Natural killer cell (primary cell): ENCODE results near the gene DUSP10. TPM values are rescaled to one million over a fixed set of nuclear protein-coding genes. Genes with fewer than 3 reads are reported as not detected.
A peak's percentile ranks its signal among the peaks of the same experiment; 100 is the strongest.

Source experiments
- ATAC-seq, 3 donors: fragments of 150-1000 bp in 2 of 3; fragments of 200-7000 bp in 1 of 3; cut with Tn5 transposase; 1 replicate in 1 of 3; 2 replicates in 2 of 3; pipeline ENCODE4 v1.10.0; 2021; ENCODE audit warnings: mild to moderate bottlenecking in 2 of 3, moderate library complexity in 2 of 3
- DNase-seq, 2 donors: peaks; one replicate each; pipeline versions ENCODE4 v3.0.0 to v3.0.0-alpha.2; 2013 to 2021; ENCODE audit warnings: mixed read lengths in 1 of 2
- H3K27ac ChIP-seq: one replicate; pipeline ENCODE4 v1.5.1; 2013; ENCODE audit warnings: mild to moderate bottlenecking, low read length
- H3K27me3 ChIP-seq: one replicate; pipeline ENCODE4 v1.6.1; 2013; ENCODE audit warnings: low read length; ENCODE audit not compliant: control insufficient read depth, insufficient read depth
- H3K36me3 ChIP-seq: one replicate; pipeline ENCODE4 v1.6.1; 2013; ENCODE audit warnings: low read length; ENCODE audit not compliant: control insufficient read depth, insufficient read depth
- H3K4me1 ChIP-seq: one replicate; pipeline ENCODE4 v1.6.1; 2013; ENCODE audit warnings: low read length; ENCODE audit not compliant: control insufficient read depth, insufficient read depth
- H3K4me3 ChIP-seq: one replicate; pipeline ENCODE4 v1.5.1; 2013; ENCODE audit warnings: low read length
- H3K9me3 ChIP-seq: one replicate; pipeline ENCODE4 v1.6.1; 2013; ENCODE audit warnings: low read length; ENCODE audit not compliant: control insufficient read depth, insufficient read depth
- H3K27ac Mint-ChIP-seq, 2 donors: one replicate each; pipeline ENCODE4 v1.8.0; 2022; ENCODE audit warnings: mild to moderate bottlenecking in 2 of 2, mixed read lengths in 2 of 2, moderate library complexity in 1 of 2
- H3K27me3 Mint-ChIP-seq, 2 donors: one replicate each; pipeline ENCODE4 v1.8.0; 2022; ENCODE audit warnings: low read depth in 2 of 2, mixed read lengths in 2 of 2
- H3K36me3 Mint-ChIP-seq: one replicate; pipeline ENCODE4 v1.8.0; 2022; ENCODE audit warnings: mixed read lengths
- H3K4me1 Mint-ChIP-seq, 2 donors: one replicate each; pipeline ENCODE4 v1.8.0; 2022; ENCODE audit warnings: mixed read lengths in 2 of 2
- H3K4me3 Mint-ChIP-seq: one replicate; pipeline ENCODE4 v1.8.0; 2022; ENCODE audit warnings: mild to moderate bottlenecking, moderate library complexity, mixed read lengths
- H3K9me3 Mint-ChIP-seq, 2 donors: one replicate each; pipeline ENCODE4 v1.8.0; 2022; ENCODE audit warnings: mixed read lengths in 2 of 2
- CTCF ChIP-seq: fragments of 200-600 bp; IDR thresholded peaks from one replicate; pipeline ENCODE4 v1.8.0; 2022; ENCODE audit warnings: antibody characterized with exemption
- WGBS: methylation state at CpG from one replicate; pipeline ENCODE4 v1.1.7; 2013; ENCODE audit warnings: missing lambda C conversion rate; ENCODE audit not compliant: insufficient coverage; 5-methylcytosine and 5-hydroxymethylcytosine counted together
- intact Hi-C: fragments of 100-400 bp; cut with micrococcal nuclease; formaldehyde crosslinking; loops from one replicate; pipeline ENCODE4 v1.14.2; 2022
- total RNA-seq, 4 donors: library from RNA; stranded (reverse); fragments of 120-200 nt in 1 of 4; gene quantifications; one replicate each; pipeline versions ENCODE4 v1.2.3 to v1.2.4, GENCODE V29; 2013 to 2022

DUSP10 gene
- total RNA-seq, 3 donors from 2014 or later (not counting 1 experiment from before 2014, with no cell fraction given), result 109 to 231 (median 210) TPM

- Histone ChIP-seq H3K27me3 (no peaks in the 10 kb centered on the region), H3K4me3 (no peak overlapping the region), H3K27ac (no peak overlapping the region), H3K36me3 (no peaks in the 10 kb centered on the region), H3K9me3 (no peaks in the 10 kb centered on the region), H3K4me1 (peaks cover 25% of the 10 kb centered on the region)
- Mint-ChIP-seq H3K27ac (no peak overlapping the region), H3K4me1 (peaks cover 38 to 43% of the 10 kb centered on the region in 2 donors), H3K4me3 (no peak overlapping the region), H3K27me3 (no peaks in the 10 kb centered on the region), H3K9me3 (no peaks in the 10 kb centered on the region), H3K36me3 (no peaks in the 10 kb centered on the region)
- intact Hi-C loops, result no loop called here
- no CpG with 5 or more reads among the region's 2 CpGs for WGBS
- DNase-seq (no peak), ATAC-seq (no peak)
- no peak for TF ChIP-seq CTCF
Observed at GRCh38 chr1:221773383-221773782, 31.5 kb upstream of the DUSP10 start.

- H3K27me3 ChIP-seq, result no peaks in the 10 kb centered on the region
- H3K4me3 ChIP-seq, result no peak overlapping the region
- Mint-ChIP-seq H3K27ac (no peak overlapping the region), H3K27me3 (no peaks in the 10 kb centered on the region), H3K4me3 (no peak overlapping the region), H3K4me1 (peaks cover 26 to 34% of the 10 kb centered on the region in 2 donors), H3K9me3 (no peaks in the 10 kb centered on the region), H3K36me3 (no peaks in the 10 kb centered on the region)
- H3K4me1 ChIP-seq, result peaks cover 14% of the 10 kb centered on the region
- TF ChIP-seq CTCF, result no peak
- intact Hi-C loops, result no loop called here
- H3K9me3 ChIP-seq, result no peaks in the 10 kb centered on the region
- no peak overlapping the region for H3K27ac ChIP-seq
- 81% methylated on average over 2 of the region's 3 CpGs for WGBS
- no peaks in the 10 kb centered on the region for H3K36me3 ChIP-seq
- ATAC-seq (no peak), DNase-seq (no peak)
Observed at GRCh38 chr1:221772117-221772516, 30.2 kb upstream of the DUSP10 start.

GRCh38 chr1:221768444-221769066 lies 26.7 kb upstream of the DUSP10 start:
- Mint-ChIP-seq H3K36me3 (no peaks in the 10 kb centered on the region), H3K27me3 (no peaks in the 10 kb centered on the region), H3K4me1 (peaks cover 0 to 15% of the 10 kb centered on the region in 2 donors), H3K9me3 (no peaks in the 10 kb centered on the region), H3K27ac (peak overlapping the region in 1 of 2 donors; percentile 58), H3K4me3 (no peak overlapping the region)
- no peak for TF ChIP-seq CTCF
- H3K4me1 ChIP-seq, result no peaks in the 10 kb centered on the region
- H3K27me3 ChIP-seq, result no peaks in the 10 kb centered on the region
- intact Hi-C loops, result no loop called here
- no peak overlapping the region for H3K27ac ChIP-seq
- H3K9me3 ChIP-seq, result no peaks in the 10 kb centered on the region
- no peak overlapping the region for H3K4me3 ChIP-seq
- ATAC-seq (peak in 2 of 3 donors; percentile 42 to 65), DNase-seq (no peak)
- no peaks in the 10 kb centered on the region for H3K36me3 ChIP-seq
- 63% methylated on average over 3 of the region's 5 CpGs for WGBS

- no peaks in the 10 kb centered on the region for H3K36me3 ChIP-seq
- H3K27ac ChIP-seq, result no peak overlapping the region
- H3K4me3 ChIP-seq, result no peak overlapping the region
- Mint-ChIP-seq H3K4me1 (peaks cover 0 to 15% of the 10 kb centered on the region in 2 donors), H3K27me3 (no peaks in the 10 kb centered on the region), H3K4me3 (no peak overlapping the region), H3K36me3 (no peaks in the 10 kb centered on the region), H3K9me3 (no peaks in the 10 kb centered on the region), H3K27ac (no peak overlapping the region)
- DNase-seq (no peak), ATAC-seq (no peak)
- H3K4me1 ChIP-seq, result no peaks in the 10 kb centered on the region
- H3K9me3 ChIP-seq, result no peaks in the 10 kb centered on the region
- H3K27me3 ChIP-seq, result no peaks in the 10 kb centered on the region
- WGBS, result 0% methylated on average over 1 of the region's 1 CpG
- TF ChIP-seq CTCF, result no peak
- intact Hi-C loops, result no loop called here
Observed at GRCh38 chr1:221766210-221766609, 24.3 kb upstream of the DUSP10 start.
